Neural crest cell (in vitro differentiated cells): Measurements from ENCODE around the gene RNASE3. TPM values are rescaled to one million over a fixed set of nuclear protein-coding genes. Genes with fewer than 3 reads are reported as not detected.
A peak's percentile ranks its signal among the peaks of the same experiment; 100 is the strongest.
"Not testable (repeated sequence)": the region's sequence is repeated elsewhere in the genome, so short reads cannot be mapped to it uniquely, and the experiment has no call there.

Experiments used
- DNase-seq: peaks from one replicate; pipeline ENCODE4 v3.0.0; 2021; ENCODE audit warnings: low read depth, mixed read lengths, low spot score
- H3K27ac Mint-ChIP-seq: one replicate; pipeline ENCODE4 v1.8.0; 2021; ENCODE audit warnings: mild to moderate bottlenecking, mixed read lengths; ENCODE audit not compliant: unreplicated experiment
- H3K27me3 Mint-ChIP-seq: 2 replicates; pipeline ENCODE4 v1.8.0; 2021; ENCODE audit warnings: low read depth, mild to moderate bottlenecking, mixed read lengths
- H3K36me3 Mint-ChIP-seq: 2 replicates; pipeline ENCODE4 v1.8.0; 2021; ENCODE audit warnings: low read depth, mild to moderate bottlenecking, mixed read lengths
- H3K4me1 Mint-ChIP-seq: 2 replicates; pipeline ENCODE4 v1.8.0; 2021; ENCODE audit warnings: mixed read lengths
- H3K4me3 Mint-ChIP-seq: one replicate; pipeline ENCODE4 v1.8.0; 2021; ENCODE audit warnings: mild to moderate bottlenecking, mixed read lengths
- H3K9me3 Mint-ChIP-seq: 2 replicates; pipeline ENCODE4 v1.8.0; 2021; ENCODE audit warnings: mixed read lengths
- long read RNA-seq: library from polyadenylated mRNA; unstranded; transcript quantifications from one replicate; pipeline ENCODE4 v2.0.0, GENCODE V29; 2020
- total RNA-seq: library from RNA; stranded (reverse); gene quantifications from 2 replicates; pipeline ENCODE4 v1.2.1, GENCODE V29; 2021
- TF ChIP-seq, protein P1 (sequence below): fragments of 200-600 bp; sonication (generic); conservative IDR thresholded peaks from 2 replicates; pipeline ENCODE4 v1.5.0; 2021; ENCODE audit warnings: antibody characterized with exemption, mild to moderate bottlenecking

Gene RNASE3
- not detected in 2 replicates for total RNA-seq
- long read RNA-seq = 0 reads

DNA sequence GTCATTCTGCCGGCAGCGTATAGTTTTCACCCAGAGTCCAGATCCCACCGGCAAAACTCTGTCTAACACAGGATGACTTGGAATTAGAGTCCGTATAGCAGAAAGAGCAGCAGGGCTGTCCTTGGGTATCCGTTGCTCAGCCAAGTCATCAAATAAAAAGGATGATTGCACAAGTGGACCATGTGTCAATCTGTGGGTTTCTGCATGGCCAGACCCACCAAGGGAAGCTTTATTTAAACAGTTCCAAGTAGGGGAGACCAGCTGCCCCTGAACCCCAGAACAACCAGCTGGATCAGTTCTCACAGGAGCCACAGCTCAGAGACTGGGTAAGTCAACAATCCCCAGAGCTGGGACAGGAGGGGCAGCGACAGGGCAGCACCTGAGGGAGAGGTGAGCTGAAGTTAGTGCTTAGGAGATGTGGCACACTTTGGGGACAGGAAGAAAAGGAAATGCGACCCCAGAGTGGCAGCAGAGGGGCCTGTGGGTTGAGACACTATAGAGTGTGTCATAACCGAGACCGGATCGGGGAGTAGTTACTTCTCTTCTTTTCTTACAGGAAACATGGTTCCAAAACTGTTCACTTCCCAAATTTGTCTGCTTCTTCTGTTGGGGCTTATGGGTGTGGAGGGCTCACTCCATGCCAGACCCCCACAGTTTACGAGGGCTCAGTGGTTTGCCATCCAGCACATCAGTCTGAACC is at the start of gene RNASE3:
Gene RNASE3 (plus strand): TSS at position 260 of the 700 bp plus-strand sequence. CDS start 302 bp downstream, at position 562.
- H3K27me3 Mint-ChIP-seq = peaks cover 78% of the 10 kb centered on the region
- not testable (repeated sequence) for H3K36me3 Mint-ChIP-seq, H3K4me3 Mint-ChIP-seq, H3K9me3 Mint-ChIP-seq, H3K4me1 Mint-ChIP-seq, DNase-seq, H3K27ac Mint-ChIP-seq

DNA sequence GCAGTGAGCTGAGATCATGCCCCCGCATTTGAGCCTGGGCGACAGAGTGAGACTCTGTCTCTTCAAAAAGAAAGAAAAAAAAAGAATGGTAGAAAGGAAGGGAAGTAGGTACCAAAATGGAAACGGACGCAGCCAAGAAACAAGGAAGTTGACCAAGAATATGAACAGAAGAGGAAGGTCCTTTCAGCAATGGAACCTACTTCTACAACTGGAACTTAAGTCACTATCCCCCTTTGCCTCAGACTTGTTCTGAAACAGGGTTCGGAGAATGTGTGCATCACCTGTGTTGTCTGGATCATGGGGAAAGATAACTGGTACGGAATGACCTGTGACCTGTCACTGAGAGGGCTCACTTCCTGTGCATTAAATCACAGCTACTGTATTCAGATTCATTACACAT is 44.6 kb upstream of the RNASE3 start:
- Mint-ChIP-seq H3K4me1 (peaks cover 19% of the 10 kb centered on the region), H3K9me3 (no peaks in the 10 kb centered on the region), H3K27me3 (no peaks in the 10 kb centered on the region), H3K4me3 (no peak overlapping the region), H3K27ac (no peak overlapping the region), H3K36me3 (no peaks in the 10 kb centered on the region)
- no peak for DNase-seq
- TF ChIP-seq, protein P1, sequence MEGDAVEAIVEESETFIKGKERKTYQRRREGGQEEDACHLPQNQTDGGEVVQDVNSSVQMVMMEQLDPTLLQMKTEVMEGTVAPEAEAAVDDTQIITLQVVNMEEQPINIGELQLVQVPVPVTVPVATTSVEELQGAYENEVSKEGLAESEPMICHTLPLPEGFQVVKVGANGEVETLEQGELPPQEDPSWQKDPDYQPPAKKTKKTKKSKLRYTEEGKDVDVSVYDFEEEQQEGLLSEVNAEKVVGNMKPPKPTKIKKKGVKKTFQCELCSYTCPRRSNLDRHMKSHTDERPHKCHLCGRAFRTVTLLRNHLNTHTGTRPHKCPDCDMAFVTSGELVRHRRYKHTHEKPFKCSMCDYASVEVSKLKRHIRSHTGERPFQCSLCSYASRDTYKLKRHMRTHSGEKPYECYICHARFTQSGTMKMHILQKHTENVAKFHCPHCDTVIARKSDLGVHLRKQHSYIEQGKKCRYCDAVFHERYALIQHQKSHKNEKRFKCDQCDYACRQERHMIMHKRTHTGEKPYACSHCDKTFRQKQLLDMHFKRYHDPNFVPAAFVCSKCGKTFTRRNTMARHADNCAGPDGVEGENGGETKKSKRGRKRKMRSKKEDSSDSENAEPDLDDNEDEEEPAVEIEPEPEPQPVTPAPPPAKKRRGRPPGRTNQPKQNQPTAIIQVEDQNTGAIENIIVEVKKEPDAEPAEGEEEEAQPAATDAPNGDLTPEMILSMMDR = no peak

DNA sequence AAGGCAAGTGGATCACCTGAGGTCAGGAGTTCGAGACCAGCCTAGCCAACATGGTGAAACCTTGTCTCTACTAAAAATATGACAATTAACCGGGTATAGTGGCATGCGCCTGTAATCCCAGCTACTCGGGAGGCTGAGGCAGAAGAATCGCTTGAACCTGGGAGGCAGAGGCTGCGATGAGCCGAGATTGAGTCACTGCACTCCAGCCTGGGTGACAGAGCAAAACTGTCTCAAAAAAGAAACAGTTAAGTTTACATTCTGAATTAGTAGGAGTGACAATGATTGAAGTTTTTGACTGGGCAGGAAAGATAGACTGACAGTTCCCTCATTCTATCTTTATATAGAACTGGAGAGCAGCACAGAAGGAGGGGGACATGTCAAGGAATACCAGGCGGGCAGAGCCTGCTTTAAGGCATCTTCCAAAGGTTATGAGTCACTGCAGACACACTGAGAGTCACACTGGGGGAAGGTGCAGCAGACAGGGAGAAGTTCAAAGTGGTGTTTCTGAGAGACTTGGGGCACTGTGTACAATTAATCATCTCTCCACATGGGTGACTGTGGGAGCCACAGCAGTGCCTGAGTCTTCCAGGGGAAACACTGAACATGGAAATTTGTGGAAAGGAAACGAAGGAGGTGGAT is 42.8 kb upstream of the RNASE3 start:
- Mint-ChIP-seq H3K4me3 (no peak overlapping the region), H3K9me3 (no peaks in the 10 kb centered on the region), H3K4me1 (peaks cover 14% of the 10 kb centered on the region), H3K27me3 (no peaks in the 10 kb centered on the region), H3K36me3 (no peaks in the 10 kb centered on the region), H3K27ac (peak overlapping the region; percentile 96)
- no peak for DNase-seq
- TF ChIP-seq, protein P1 = no peak

DNA sequence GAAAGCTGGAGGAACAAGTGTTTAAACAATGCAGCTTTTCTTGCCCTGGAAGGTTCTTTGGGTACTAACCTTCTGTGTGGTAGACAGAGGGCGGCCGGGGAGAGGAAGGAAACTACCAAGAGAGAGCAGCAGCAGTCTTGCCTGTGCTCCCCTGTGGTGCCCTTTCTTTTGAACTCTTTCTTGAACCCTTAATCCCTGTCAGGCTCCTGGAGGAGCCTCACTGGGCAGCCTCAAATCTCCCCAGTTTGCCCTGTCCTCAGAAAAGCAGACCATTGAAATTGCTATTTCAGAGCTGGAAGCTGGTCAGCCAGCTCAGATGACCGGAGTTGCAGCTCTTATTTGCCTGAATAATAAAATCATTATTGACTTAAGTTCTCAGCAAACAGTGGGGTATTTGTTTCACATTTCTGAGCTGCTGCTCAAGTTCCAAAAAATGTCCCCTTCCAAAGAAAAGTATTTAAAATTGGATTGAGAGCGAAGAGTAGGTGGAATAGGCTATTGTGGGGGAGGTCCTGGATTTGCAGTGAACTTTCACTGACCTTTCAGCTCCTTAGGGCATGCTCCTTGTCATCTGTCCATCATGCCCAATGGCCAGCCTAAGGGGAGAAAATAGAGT is 42.1 kb upstream of the RNASE3 start:
- TF ChIP-seq, protein P1 = no peak
- Mint-ChIP-seq H3K4me3 (peak overlapping the region; percentile 13), H3K27me3 (no peaks in the 10 kb centered on the region), H3K27ac (peak overlapping the region; percentile 96), H3K36me3 (no peaks in the 10 kb centered on the region), H3K9me3 (no peaks in the 10 kb centered on the region), H3K4me1 (peaks cover 14% of the 10 kb centered on the region)
- DNase-seq = no peak

DNA sequence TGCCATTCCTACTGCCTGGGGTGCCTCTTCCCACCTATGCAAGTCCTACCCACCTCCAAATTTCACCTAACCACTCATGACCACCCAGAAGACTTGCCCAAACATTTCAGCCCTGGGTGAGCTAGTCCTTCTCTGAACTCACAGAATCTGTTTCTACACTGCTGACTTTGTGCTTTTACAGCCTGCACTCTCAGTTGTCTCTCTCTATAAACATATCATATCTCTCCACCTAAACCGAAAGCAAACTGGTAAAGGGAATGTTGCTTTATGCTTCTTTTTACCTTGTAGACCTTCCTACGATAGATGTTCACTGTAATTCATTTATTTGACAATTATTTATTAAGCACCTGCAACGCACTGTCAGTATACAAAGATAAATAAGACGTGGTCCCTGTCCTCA is 38.1 kb upstream of the RNASE3 start:
- Mint-ChIP-seq H3K4me1 (peaks cover 23% of the 10 kb centered on the region), H3K27ac (no peak overlapping the region), H3K9me3 (no peaks in the 10 kb centered on the region), H3K4me3 (no peak overlapping the region), H3K36me3 (no peaks in the 10 kb centered on the region), H3K27me3 (peaks cover 9% of the 10 kb centered on the region)
- DNase-seq = no peak
- TF ChIP-seq, protein P1 = no peak
